ENCODE measurements around the gene FUT8.

GRCh38 chr14:65371784-65372183 is 40.7 kb upstream of the FUT8 start:
- TF ChIP-seq CTCF (conservative IDR thresholded peaks at IDR 0.05 in 1 of 2, IDR thresholded peaks at IDR 0.05 in 1 of 2; ENCODE audit: extremely low read depth in 1 of 2, insufficient read depth in 1 of 2, low read depth in 1 of 2, low read length in 2 of 2) (no peak), EZH2 (IDR thresholded peaks at IDR 0.05; ENCODE audit: borderline replicate concordance, low read length) (no peak)

Measured in mammary epithelial cell (primary cell).